Hypothalamus (tissue), 51 donors: Measurements from ENCODE around the gene NUP214.

Experiments used
- DNase-seq, 51 donors: peaks; one replicate each; lab custom pipeline; 2025; lab: John Stamatoyannopoulos, UW

Gene NUP214

DNA sequence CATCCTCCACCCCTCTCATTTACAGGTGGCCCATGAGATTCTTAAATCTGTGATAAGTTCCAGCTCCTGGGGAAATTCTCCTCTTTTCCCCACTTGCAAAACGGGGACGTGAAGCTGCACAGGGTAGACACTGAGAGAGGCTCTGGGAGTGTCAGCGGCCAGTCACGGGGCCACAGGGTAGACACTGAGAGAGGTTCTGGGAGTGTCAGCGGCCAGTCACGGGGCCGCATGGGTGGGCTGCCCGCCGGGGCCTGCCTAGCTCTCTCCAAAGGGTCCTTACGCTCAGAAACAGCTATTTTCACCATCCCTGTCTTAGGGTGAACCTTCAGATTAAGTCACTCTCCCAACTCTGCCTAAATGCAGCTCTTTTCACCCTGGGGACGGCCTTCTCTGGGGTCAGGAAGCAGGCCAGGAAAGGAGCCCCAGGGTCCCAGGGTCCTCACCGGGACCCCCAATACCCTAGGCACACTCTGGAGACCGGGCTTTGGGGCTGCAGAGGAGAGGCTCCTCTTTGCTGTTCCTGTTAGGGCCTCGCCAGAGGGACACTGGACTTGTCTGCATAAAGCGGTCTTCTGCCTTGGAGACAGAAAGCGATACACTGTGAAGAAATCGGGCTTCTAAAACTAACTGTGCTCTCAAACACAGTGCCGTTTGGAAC lies 149.4 kb downstream of the NUP214 start:
- DNase-seq = peak in 8 of 51 donors; percentile 7 to 30 (median 18)

DNA sequence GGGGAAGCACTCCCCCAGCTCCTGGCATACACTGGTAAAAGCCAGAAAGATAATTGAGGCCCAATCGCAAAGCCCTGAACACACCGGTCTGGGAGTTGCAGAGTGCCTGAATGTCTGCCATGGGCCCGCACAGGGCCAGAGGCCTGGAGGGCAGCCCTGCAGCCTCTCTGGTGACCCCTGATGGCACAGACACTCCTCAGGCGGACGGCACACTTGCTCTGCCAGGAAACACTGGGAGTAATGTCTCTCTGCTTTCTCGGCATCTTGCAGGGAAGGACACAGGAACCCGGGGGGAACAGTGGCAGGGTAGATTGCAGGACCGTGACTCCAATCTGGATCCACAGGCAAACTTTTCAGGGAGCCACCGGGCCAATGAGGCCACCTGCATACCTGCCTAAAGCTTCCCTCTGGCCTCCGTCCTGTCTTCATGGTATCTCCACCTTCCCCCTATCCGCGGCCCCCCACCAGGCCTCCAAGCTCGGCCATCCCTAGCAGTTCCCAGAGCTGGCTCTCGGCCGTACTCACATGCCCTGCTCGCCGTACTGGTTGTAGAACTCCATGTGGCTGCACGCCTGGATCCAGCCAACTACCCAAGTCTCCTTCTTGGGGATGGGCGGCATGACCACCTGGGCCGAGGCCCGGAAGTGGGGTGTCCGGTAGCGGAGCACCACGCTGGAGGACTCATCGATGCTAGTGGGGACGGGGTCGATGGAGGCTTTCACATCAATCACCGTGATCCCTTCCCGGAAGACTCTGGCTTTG lies 150.1 kb downstream of the NUP214 start:
- no peak for DNase-seq

- DNase-seq = peak in 6 of 51 donors; percentile 11 to 50 (median 26)
These were observed 150.9 kb downstream of the NUP214 start, which contains the start of gene FAM78A for GRCh38 chr9:131276094-131276888. Gene FAM78A (minus strand): TSS chr9:131276510. CDS start chr9:131276179, 331 bp downstream.

DNA sequence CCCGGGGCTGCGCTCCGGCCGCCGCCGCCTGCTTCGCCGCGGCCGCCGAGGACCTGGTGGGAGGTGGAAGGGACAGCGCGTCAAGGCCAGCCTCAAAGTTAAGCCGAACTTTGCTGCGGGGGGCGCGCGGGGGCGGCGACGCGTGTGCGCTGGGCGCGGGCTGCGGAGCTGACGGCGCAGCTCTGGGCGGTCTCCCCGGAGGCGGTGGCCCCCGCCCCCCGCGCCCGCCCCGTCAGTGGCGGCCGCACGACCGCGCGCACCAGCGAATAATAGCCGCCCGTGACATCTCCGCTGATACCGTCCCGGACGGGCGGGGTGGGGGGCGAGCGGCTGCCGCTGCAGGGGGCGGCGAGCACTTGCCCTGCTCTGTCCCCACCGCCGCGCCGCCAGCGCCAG lies 151.5 kb downstream of the NUP214 start:
- no peak for DNase-seq

DNA sequence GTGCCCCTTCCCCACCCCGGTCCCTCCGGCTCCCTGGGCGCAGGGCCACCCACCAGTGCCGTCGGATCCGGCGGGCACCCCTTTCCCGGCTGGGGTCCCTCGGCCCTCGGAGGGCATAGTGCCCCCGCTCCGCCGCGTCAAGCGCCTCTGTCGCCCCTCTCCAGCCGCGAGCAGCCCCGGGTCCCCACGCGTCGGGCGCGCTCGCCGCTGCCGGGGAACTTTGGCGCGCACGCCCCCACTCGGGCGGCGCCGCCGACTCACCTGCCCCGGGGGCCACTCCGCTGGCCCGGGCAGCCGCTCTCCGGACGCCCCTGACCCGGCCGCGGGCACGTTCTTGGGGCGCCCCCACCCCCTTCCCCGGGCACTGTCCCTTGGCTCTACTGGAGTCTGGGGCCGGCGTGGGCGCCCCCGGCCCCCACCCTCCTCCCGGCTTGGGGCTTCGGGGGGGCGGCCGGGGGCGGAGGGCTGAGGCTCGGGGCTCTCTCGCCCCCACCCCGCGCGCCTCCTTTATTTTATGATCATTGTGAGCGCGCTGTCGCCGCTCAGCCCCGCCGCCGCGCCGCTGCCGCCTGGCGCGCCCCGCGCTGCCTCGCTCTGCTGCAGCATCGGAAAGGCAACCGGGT lies 152.0 kb downstream of the NUP214 start:
- no peak for DNase-seq

DNA sequence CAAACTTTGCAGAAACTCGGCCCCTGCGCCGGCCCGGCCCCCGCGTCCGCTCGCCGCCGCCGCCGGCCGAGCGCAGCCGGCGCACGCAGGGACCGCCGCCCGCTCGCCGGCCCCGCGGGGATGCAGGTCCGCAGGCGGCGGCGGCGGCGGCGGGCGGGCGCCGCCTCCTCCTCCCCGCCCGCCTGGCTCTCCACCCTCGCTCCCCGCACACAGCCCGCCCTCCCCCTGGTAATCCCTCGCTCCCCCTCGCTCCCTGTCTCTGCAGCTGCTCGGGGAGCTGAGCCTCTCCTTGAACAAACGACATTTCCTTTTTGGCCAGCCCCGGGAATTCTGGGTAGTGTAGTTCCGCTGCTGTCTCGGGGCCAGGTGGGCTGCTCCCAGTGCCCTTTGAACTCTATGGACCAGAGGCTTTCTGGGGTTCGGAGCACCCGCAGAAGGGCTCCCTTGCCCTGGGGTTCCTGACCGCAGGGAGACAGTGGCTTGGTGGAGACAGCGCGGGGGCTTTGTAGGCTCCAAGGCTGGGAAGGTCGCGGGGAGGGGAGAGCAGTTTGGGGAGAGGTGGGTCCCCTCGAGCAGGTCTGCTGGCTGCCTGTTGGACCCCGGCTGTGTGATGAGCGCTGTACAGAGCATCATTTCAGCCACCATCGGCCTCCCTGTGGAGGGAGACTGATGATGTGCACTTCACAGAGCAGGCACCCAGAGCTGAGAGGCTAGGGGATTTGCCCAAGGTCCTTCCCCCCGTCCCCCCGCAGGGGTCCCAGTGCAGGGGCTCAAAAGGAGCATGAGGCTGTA lies 152.7 kb downstream of the NUP214 start:
- DNase-seq = peak in 47 of 51 donors; percentile 23 to 91 (median 77)

DNA sequence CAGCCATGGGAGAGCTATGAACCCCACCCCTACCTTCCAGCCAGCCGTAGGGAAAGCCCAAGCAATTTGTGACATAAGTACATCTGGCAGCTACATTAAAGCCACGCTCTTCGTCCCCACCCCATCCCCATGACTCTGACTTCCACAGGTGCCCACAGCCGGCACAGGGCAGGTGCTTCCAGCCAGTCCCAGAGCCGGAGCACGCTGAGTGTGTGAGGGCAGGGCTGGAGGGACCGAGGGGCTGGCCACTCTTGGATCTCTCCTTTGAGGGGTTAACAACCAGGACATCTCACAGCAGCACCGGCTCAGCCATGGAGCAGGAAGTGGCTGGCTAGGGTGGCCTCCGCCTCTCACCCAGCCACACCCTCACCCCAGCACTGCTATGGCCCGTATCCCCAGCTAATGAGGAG lies 153.3 kb downstream of the NUP214 start:
- no peak for DNase-seq

DNA sequence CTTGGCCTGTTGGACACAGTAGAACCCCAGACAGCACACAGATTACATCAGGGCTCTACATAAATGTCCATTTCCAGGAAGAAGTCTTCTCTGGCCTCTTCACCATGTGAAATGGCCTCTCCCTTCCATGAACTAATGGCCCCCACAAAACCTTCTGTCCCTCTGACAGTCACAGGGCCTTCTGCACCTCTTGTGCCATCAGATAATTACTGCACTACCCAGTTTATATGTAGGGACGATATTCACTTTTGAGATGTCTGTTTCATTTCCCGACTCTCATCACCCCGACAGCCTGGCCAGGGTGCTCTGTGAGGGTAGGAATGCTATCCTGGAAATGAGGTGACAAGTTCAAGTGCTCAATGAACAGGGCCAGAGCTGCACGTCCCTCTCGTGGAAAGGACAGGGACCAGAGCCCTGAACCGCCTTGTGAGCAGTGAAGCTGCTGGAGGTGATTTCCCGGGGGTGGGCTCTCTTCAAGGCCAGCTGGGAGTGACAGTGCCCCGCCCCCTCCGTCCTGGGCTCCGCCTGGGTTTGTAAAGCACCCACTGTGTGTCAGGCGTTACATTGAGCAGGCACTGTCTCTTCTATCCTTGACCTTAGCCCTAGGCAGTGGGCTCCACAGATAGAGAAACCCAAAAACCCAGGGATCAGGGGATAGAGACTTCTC lies 153.9 kb downstream of the NUP214 start:
- DNase-seq = no peak

GRCh38 chr9:131279863-131280570 lies 154.6 kb downstream of the NUP214 start:
- DNase-seq = peak in 1 of 51 donors; percentile 45

GRCh38 chr9:131280660-131281059 lies 155.3 kb downstream of the NUP214 start:
- no peak for DNase-seq

DNA sequence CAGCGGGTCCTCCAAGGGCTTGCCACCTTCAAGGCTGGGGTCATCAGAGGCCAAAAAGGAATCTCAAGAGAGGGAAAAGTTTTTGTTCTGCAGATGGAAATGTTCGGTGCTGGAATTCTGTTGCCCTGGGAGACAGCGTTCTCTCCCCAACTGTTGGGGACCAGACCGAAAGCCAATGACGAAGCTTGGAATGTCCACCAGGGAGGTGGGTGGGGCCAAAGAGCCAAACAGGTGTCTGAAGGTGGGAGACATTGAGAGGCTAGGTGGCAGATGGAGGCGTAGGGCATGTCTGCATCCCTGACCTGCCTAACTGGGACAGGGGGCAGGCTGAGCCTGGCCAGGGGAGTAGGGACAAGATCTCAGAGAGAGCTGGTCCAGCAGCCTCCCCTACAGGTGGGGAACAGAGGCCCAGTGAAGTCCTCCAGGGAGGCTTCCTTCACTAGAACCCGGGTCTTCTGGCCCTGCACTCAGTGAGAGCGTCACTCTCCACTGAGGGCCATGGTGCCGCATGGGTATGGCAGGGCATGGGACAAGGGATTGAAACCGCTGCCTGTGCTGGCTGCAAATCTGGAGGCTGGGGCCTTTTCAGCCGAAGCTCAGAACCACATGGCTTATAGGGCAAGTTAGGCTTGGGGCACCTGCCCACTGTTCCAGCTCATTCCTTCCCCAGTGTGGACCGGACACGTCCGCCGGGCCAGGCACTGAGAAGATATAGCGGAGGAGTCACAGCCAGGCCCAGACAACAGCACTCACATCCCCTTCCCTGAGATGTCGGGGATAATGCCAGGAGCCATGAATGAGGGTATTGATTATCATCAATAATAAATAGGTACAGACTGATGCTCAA lies 156.0 kb downstream of the NUP214 start:
- DNase-seq = no peak

- DNase-seq = no peak
These were observed 156.8 kb downstream of the NUP214 start for GRCh38 chr9:131282175-131282574.

GRCh38 chr9:131282688-131283422 lies 157.5 kb downstream of the NUP214 start:
- DNase-seq = peak in 1 of 51 donors; percentile 23
